Transverse colon (tissue), 4 donors: Measurements from ENCODE around the gene COPS8.

Experiments
- EP300 ChIP-seq: sonication (generic); formaldehyde crosslinking; IDR thresholded peaks from one replicate; pipeline ENCODE4 v1.6.1; 2017; ENCODE audit warnings: antibody characterized with exemption, low read depth
- POLR2A ChIP-seq: fragments of 450-650 bp; IDR thresholded peaks from one replicate; pipeline ENCODE4 v1.6.1; 2016; ENCODE audit warnings: antibody characterized with exemption, mild to moderate bottlenecking, moderate library complexity
- POLR2AphosphoS5 ChIP-seq, 3 donors: sonication (generic); formaldehyde crosslinking; IDR thresholded peaks; one replicate each; pipeline ENCODE4 v1.6.1; 2016; ENCODE audit warnings: antibody characterized with exemption in 3 of 3
- TF ChIP-seq, protein P1 (sequence below), 5 experiments: fragments of 200-600 bp in 3 of 5; fragments of 450-650 bp in 2 of 5; sonication (generic) in 3 of 5; IDR thresholded peaks; 1 replicate in 2 of 5; 2 replicates in 3 of 5; pipeline ENCODE4 v1.5.1; 2016 to 2017; ENCODE audit warnings: antibody characterized with exemption in 5 of 5, inconsistent platforms in 3 of 5, mild to moderate bottlenecking in 2 of 5, moderate library complexity in 1 of 5

DNA sequence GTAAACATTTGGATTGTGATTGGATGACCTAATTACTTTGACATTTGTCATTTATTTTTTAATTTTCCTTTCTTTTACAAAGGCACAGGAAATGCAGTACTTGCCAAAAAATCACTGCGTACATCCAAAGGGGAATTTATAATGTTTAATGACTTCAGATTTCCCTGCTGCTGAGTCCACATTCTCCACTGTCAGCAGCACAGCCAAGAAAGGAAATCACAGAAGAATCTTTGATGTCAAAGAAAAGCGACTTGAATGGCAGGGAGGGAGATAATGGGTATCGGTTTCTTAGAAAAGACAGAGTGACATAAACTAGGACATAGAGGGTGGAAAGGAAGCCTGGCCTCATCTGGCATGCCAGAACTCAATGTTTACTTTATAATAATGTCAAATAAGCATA is 41.4 kb upstream of the COPS8 start:
- TF ChIP-seq, protein P1, sequence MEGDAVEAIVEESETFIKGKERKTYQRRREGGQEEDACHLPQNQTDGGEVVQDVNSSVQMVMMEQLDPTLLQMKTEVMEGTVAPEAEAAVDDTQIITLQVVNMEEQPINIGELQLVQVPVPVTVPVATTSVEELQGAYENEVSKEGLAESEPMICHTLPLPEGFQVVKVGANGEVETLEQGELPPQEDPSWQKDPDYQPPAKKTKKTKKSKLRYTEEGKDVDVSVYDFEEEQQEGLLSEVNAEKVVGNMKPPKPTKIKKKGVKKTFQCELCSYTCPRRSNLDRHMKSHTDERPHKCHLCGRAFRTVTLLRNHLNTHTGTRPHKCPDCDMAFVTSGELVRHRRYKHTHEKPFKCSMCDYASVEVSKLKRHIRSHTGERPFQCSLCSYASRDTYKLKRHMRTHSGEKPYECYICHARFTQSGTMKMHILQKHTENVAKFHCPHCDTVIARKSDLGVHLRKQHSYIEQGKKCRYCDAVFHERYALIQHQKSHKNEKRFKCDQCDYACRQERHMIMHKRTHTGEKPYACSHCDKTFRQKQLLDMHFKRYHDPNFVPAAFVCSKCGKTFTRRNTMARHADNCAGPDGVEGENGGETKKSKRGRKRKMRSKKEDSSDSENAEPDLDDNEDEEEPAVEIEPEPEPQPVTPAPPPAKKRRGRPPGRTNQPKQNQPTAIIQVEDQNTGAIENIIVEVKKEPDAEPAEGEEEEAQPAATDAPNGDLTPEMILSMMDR (IDR thresholded peaks at IDR 0.05) = no peak
- TF ChIP-seq EP300 (no peak), POLR2AphosphoS5 (IDR thresholded peaks at IDR 0.05) (no peak), POLR2A (no peak)
